H1 (cell line): ENCODE data around the gene RBM5. TPM values are rescaled to one million over a fixed set of nuclear protein-coding genes. Genes with fewer than 3 reads are reported as not detected.

ENCODE experiments used
- CTCF ChIA-PET: fragments of 300-600 bp; sonication (Branson Sonifier 250); formaldehyde crosslinking; loops from one replicate; lab custom pipeline; 2021; ENCODE audit not compliant: partially characterized antibody; lab: Charles Lee
- POLR2A ChIA-PET: fragments of 300-600 bp; sonication (Branson Sonifier 250); formaldehyde crosslinking; loops from one replicate; lab custom pipeline; 2021; ENCODE audit warnings: inconsistent platforms; ENCODE audit not compliant: partially characterized antibody; lab: Charles Lee
- DNase-seq, 2 experiments: peaks; one replicate each; pipeline versions ENCODE4 v3.0.0 to v3.0.0-alpha.2; 2010 to 2022; ENCODE audit warnings: low spot score in 2 of 2, low read depth in 1 of 2, mixed read lengths in 1 of 2
- FAIRE-seq: peaks from 2 replicates; lab custom pipeline; 2011; peaks lifted over from hg19 to GRCh38; lab: Jason Lieb, UNC
- H2AFZ ChIP-seq: 2 replicates; pipeline ENCODE4 v1.8.1; 2012; ENCODE audit warnings: low read length, inconsistent platforms
- H2AK5ac ChIP-seq: 2 replicates; pipeline ENCODE4 v1.6.1; 2013; ENCODE audit warnings: low read depth, low read length
- H2BK120ac ChIP-seq: replicated peaks from 2 replicates; pipeline ENCODE3; 2013; ENCODE audit warnings: low read depth, low read length, inconsistent platforms
- H2BK12ac ChIP-seq: 2 replicates; pipeline ENCODE4 v1.6.1; 2013; ENCODE audit warnings: low read depth, low read length
- H2BK15ac ChIP-seq: 2 replicates; pipeline ENCODE4 v1.6.1; 2013; ENCODE audit warnings: low read length
- H2BK20ac ChIP-seq: 2 replicates; pipeline ENCODE4 v1.6.1; 2013; ENCODE audit warnings: low read length
- H2BK5ac ChIP-seq: 2 replicates; pipeline ENCODE4 v1.6.1; 2013; ENCODE audit warnings: low read depth, low read length
- H3K14ac ChIP-seq: 2 replicates; pipeline ENCODE4 v1.6.1; 2013; ENCODE audit warnings: inconsistent platforms; ENCODE audit not compliant: insufficient read length
- H3K18ac ChIP-seq: 2 replicates; pipeline ENCODE4 v1.6.1; 2013; ENCODE audit warnings: low read length; ENCODE audit errors: extremely low read depth
- H3K23ac ChIP-seq: 2 replicates; pipeline ENCODE4 v1.6.1; 2013; ENCODE audit warnings: inconsistent platforms; ENCODE audit not compliant: insufficient read length
- H3K23me2 ChIP-seq: 2 replicates; pipeline ENCODE4 v1.6.1; 2013; ENCODE audit warnings: low read depth, low read length
- H3K27ac ChIP-seq: 2 replicates; pipeline ENCODE4 v1.6.1; 2011; ENCODE audit warnings: low read depth, low read length, inconsistent platforms
- H3K27me3 ChIP-seq, 4 experiments: replicated peaks in 1 of 4; 1 replicate in 1 of 4; 2 replicates in 3 of 4; pipeline versions ENCODE4 v1.6.1 to v1.8.1; 2011 to 2013; ENCODE audit warnings: low read length in 3 of 4, mild to moderate bottlenecking in 3 of 4, inconsistent platforms in 2 of 4, mixed read lengths in 2 of 4, moderate library complexity in 1 of 4; ENCODE audit not compliant: control insufficient read depth in 3 of 4, insufficient read depth in 3 of 4; ENCODE audit errors: extremely low read depth in 1 of 4
- H3K36me3 ChIP-seq, 4 experiments: 2 replicates each; pipeline versions ENCODE4 v1.6.1 to v1.8.1; 2011 to 2013; ENCODE audit warnings: mild to moderate bottlenecking in 4 of 4, low read length in 3 of 4, moderate library complexity in 2 of 4, control low read depth in 1 of 4, inconsistent platforms in 1 of 4; ENCODE audit not compliant: insufficient read depth in 4 of 4, control insufficient read depth in 2 of 4
- H3K4ac ChIP-seq: replicated peaks from 2 replicates; pipeline ENCODE3; 2013; ENCODE audit warnings: low read length, low read depth, mixed read lengths, inconsistent platforms; ENCODE audit not compliant: insufficient read length
- H3K4me1 ChIP-seq, 4 experiments: replicated peaks in 1 of 4; 1 replicate in 1 of 4; 2 replicates in 3 of 4; pipeline versions ENCODE4 v1.6.1 to v1.8.1; 2011 to 2013; ENCODE audit warnings: low read length in 3 of 4, inconsistent platforms in 2 of 4, mixed read lengths in 1 of 4; ENCODE audit not compliant: insufficient read depth in 4 of 4, control insufficient read depth in 3 of 4
- H3K4me2 ChIP-seq, 2 experiments: 2 replicates each; pipeline versions ENCODE4 v1.6.1 to v1.8.1; 2011 to 2013; ENCODE audit warnings: low read depth in 2 of 2, low read length in 2 of 2, control low read depth in 1 of 2, inconsistent platforms in 1 of 2, mild to moderate bottlenecking in 1 of 2; ENCODE audit not compliant: insufficient read depth in 1 of 2
- H3K4me3 ChIP-seq, 4 experiments: fragments of 200-600, 300-600 bp in 1 of 4; sonication (generic), shearing (Covaris generic), sonication (Bioruptor Twin) in 1 of 4; 2 replicates each; pipeline versions ENCODE4 v1.5.1 to v1.8.1; 2011 to 2016; ENCODE audit warnings: low read length in 4 of 4, low read depth in 3 of 4, control low read depth in 2 of 4, inconsistent platforms in 2 of 4, mild to moderate bottlenecking in 2 of 4, mixed read lengths in 1 of 4, moderate library complexity in 1 of 4; ENCODE audit not compliant: insufficient read depth in 2 of 4; ENCODE audit errors: extremely low read depth in 1 of 4
- H3K56ac ChIP-seq: replicated peaks from 2 replicates; pipeline ENCODE3; 2013; ENCODE audit warnings: low read depth, mild to moderate bottlenecking, mixed read lengths, low read length, inconsistent platforms; ENCODE audit not compliant: insufficient read length
- H3K79me1 ChIP-seq: 2 replicates; pipeline ENCODE4 v1.6.1; 2013; ENCODE audit warnings: low read depth, low read length, control low read depth
- H3K79me2 ChIP-seq, 2 experiments: 2 replicates each; pipeline versions ENCODE4 v1.6.1 to v1.8.1; 2012 to 2013; ENCODE audit warnings: low read length in 2 of 2, mild to moderate bottlenecking in 2 of 2, inconsistent platforms in 1 of 2; ENCODE audit not compliant: insufficient read depth in 2 of 2, control insufficient read depth in 1 of 2
- H3K9ac ChIP-seq, 4 experiments: replicated peaks in 1 of 4; 1 replicate in 1 of 4; 2 replicates in 3 of 4; pipeline versions ENCODE4 v1.6.1 to v1.8.1; 2011 to 2013; ENCODE audit warnings: low read depth in 3 of 4, low read length in 3 of 4, control low read depth in 2 of 4, mild to moderate bottlenecking in 2 of 4, moderate library complexity in 2 of 4, inconsistent platforms in 1 of 4; ENCODE audit errors: extremely low read depth in 1 of 4
- H3K9me3 ChIP-seq, 2 experiments: 2 replicates each; pipeline versions ENCODE4 v1.6.1 to v1.8.1; 2012 to 2013; ENCODE audit warnings: mild to moderate bottlenecking in 2 of 2, moderate library complexity in 2 of 2, control low read depth in 1 of 2, inconsistent platforms in 1 of 2, low read depth in 1 of 2, low read length in 1 of 2, mixed read lengths in 1 of 2; ENCODE audit not compliant: insufficient read depth in 2 of 2
- H4K20me1 ChIP-seq, 2 experiments: replicated peaks in 1 of 2; 2 replicates each; pipeline versions ENCODE3 to v1.8.1; 2011 to 2013; ENCODE audit warnings: inconsistent platforms in 2 of 2, low read length in 2 of 2, mild to moderate bottlenecking in 1 of 2; ENCODE audit not compliant: insufficient read depth in 2 of 2, control insufficient read depth in 1 of 2
- H4K5ac ChIP-seq: 2 replicates; pipeline ENCODE4 v1.6.1; 2013; ENCODE audit warnings: low read length, low read depth, mixed read lengths, inconsistent platforms; ENCODE audit not compliant: insufficient read length
- H4K8ac ChIP-seq: 2 replicates; pipeline ENCODE4 v1.8.0; 2013; ENCODE audit warnings: mild to moderate bottlenecking, moderate library complexity, low read length, inconsistent platforms; ENCODE audit not compliant: insufficient read depth; ENCODE audit errors: extremely low read depth
- H4K91ac ChIP-seq: replicated peaks from 2 replicates; pipeline ENCODE3; 2013; ENCODE audit warnings: low read length, mixed read lengths, inconsistent platforms; ENCODE audit not compliant: insufficient read length
- CEBPB ChIP-seq: IDR thresholded peaks from 2 replicates; pipeline ENCODE4 v1.6.1; 2012; ENCODE audit warnings: low read depth, low read length
- EP300 ChIP-seq, 2 experiments: IDR thresholded peaks; 1 replicate in 1 of 2; 2 replicates in 1 of 2; pipeline ENCODE4 v1.6.1; 2011 to 2012; ENCODE audit warnings: low read depth in 2 of 2, low read length in 2 of 2, mild to moderate bottlenecking in 2 of 2, borderline replicate concordance in 1 of 2, inconsistent platforms in 1 of 2, moderate library complexity in 1 of 2
- EZH2 ChIP-seq: fragments of 200-600 bp; sonication (generic); IDR thresholded peaks from 2 replicates; pipeline ENCODE4 v1.7.1; 2012; ENCODE audit warnings: low read depth, mild to moderate bottlenecking, moderate library complexity, low read length, inconsistent platforms; ENCODE audit not compliant: severe bottlenecking
- KDM4A ChIP-seq: IDR thresholded peaks from one replicate; pipeline ENCODE4 v1.7.1; 2012; ENCODE audit warnings: low read depth, mild to moderate bottlenecking, moderate library complexity, low read length, inconsistent platforms; ENCODE audit not compliant: severe bottlenecking
- NRF1 ChIP-seq: IDR thresholded peaks from 2 replicates; pipeline ENCODE4 v1.6.1; 2011; ENCODE audit warnings: mild to moderate bottlenecking, low read depth, low read length, improper control_type of control experiment
- RXRA ChIP-seq: IDR thresholded peaks from 2 replicates; pipeline ENCODE4 v1.6.1; 2011; ENCODE audit warnings: low read depth, mild to moderate bottlenecking, low read length, moderate library complexity; ENCODE audit not compliant: insufficient read depth
- SIX5 ChIP-seq: IDR thresholded peaks from 2 replicates; pipeline ENCODE4 v1.6.1; 2011; ENCODE audit warnings: mild to moderate bottlenecking, low read depth, low read length
- SUZ12 ChIP-seq: fragments of 200-600 bp; sonication (generic); IDR thresholded peaks from 2 replicates; pipeline ENCODE4 v1.6.1; 2012; ENCODE audit warnings: mild to moderate bottlenecking, inconsistent platforms, low read length, moderate library complexity, mixed read lengths
- WGBS, 2 experiments: shearing (Covaris generic) in 1 of 2; methylation state at CpG; one replicate each; pipeline versions ENCODE4 v1.1.6 to v1.1.7; 2013 to 2015; ENCODE audit warnings: low lambda C conversion rate in 2 of 2, mixed read lengths in 2 of 2, inconsistent platforms in 1 of 2, low coverage in 1 of 2, missing lambda C conversion rate in 1 of 2; ENCODE audit not compliant: insufficient replicate concordance in 2 of 2, insufficient coverage in 1 of 2, insufficient read length in 1 of 2; ENCODE audit errors: extremely low coverage in 1 of 2, missing lambda C conversion rate in 1 of 2; 5-methylcytosine and 5-hydroxymethylcytosine counted together
- polyA plus RNA-seq, 7 experiments: library from polyadenylated mRNA; depleted of rRNA in 3 of 7; stranded (reverse) in 5 of 7; unstranded in 2 of 7; fragments of >200 nt in 5 of 7; fragments of 200-250 nt in 2 of 7; gene quantifications; 1 replicate in 5 of 7; 2 replicates in 1 of 7; 4 replicates in 1 of 7; pipeline versions ENCODE4 v1.2.1 to v1.2.3, GENCODE V29; 2011 to 2013; ENCODE audit warnings: missing spikeins in 2 of 7, mixed read lengths in 2 of 7
- total RNA-seq: library from RNA; stranded (reverse); fragmentation: NEBNext Ultra II Directional; extraction: Animal tissue kit (Norgen Biotek cat#: 25700); gene quantifications from 2 replicates; pipeline ENCODE4 v1.2.1, GENCODE V29; 2021
- TF ChIP-seq, protein P1 (sequence below), 3 experiments: IDR thresholded peaks; 1 replicate in 2 of 3; 2 replicates in 1 of 3; pipeline versions ENCODE4 v1.5.1 to v1.6.1; 2011; ENCODE audit warnings: low read length in 3 of 3, mild to moderate bottlenecking in 3 of 3, inconsistent platforms in 2 of 3, low read depth in 1 of 3, moderate library complexity in 1 of 3; ENCODE audit not compliant: insufficient read depth in 1 of 3; ENCODE audit errors: control extremely low read depth in 1 of 3

The RBM5 gene
- total and polyA plus RNA-seq, 2 of the 8 experiments (the other 6 are each of a cell fraction or from before 2014, with no cell fraction given): 82.7 to 144 TPM

DNA sequence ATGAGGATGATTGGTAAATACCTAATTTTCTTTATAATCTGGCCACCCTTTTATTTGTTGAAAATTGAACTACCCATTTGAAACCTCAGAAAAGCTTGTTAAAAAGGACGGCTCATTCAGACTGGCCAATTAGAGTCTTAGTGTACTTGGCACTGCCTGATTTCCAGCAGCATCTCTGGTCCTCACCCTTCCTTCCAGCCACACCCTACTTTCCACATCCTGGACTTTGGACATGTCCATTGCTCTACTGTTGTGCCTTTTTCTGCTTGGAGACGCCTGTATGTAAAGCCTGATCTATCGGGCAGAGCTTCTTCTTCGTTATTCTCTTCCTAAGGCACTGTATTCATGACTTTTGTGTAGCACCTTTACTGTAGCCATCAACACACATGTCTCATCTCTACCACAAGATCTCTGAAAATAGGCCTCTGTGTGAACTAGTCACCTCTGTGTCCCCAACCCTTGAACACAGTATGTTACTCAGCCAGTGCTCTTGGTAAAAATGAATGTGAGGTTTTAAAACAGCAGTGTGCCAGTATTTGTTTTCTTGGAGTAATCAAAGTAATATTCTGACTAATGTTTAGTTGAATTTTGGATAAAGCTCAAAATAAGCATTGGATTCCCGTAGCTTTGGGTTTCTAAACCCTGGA is 6.8 kb downstream of the RBM5 start:
- H3K4ac ChIP-seq: no peak overlapping the region
- no peak overlapping the region for H3K4me2 ChIP-seq
- no peaks in the 10 kb centered on the region; the same call in 1 of the 2 replicates for H3K23me2 ChIP-seq
- ChIA-PET POLR2A (interaction anchor here (1.0 to 2.6 kb wide), 4 partner anchors 8 to 30 kb away, joined by 3 to 9 read pairs (median 4); no protein-coding TSS in a partner anchor), CTCF (interaction anchor here (1.0 to 2.1 kb wide), 8 partner anchors 10 to 146 kb away, joined by 3 to 8 read pairs (median 3); no protein-coding TSS in a partner anchor)
- H2BK20ac ChIP-seq: no peak overlapping the region
- 88% methylated on average over 5 of the region's 5 CpGs; no CpG with 5 or more reads in 1 of the 2 experiments for WGBS, 2 experiments
- no peaks in the 10 kb centered on the region for H3K9me3 ChIP-seq
- no peak overlapping the region for H2AK5ac ChIP-seq
- no peak overlapping the region for H2BK15ac ChIP-seq
- no peaks in the 10 kb centered on the region for H3K27me3 ChIP-seq
- H3K79me1 ChIP-seq: no peaks in the 10 kb centered on the region; the same call in 1 of the 2 replicates
- no peak overlapping the region for H4K91ac ChIP-seq
- DNase-seq (no peak), FAIRE-seq (no peak)
- H3K23ac ChIP-seq: no peak overlapping the region
- no peak overlapping the region for H2AFZ ChIP-seq
- no peak overlapping the region for H3K56ac ChIP-seq
- no peak overlapping the region for H3K27ac ChIP-seq
- H3K4me1 ChIP-seq: no peaks in the 10 kb centered on the region
- H3K36me3 ChIP-seq: peaks cover 36 to 94% (median 74%) of the 10 kb centered on the region in 4 experiments
- peaks cover 0 to 5% of the 10 kb centered on the region in 2 experiments; a peak in 2 of 4 replicates for H3K79me2 ChIP-seq
- H3K14ac ChIP-seq: no peak overlapping the region
- H3K18ac ChIP-seq: no peak overlapping the region
- H4K20me1 ChIP-seq: peaks cover 0 to 8% of the 10 kb centered on the region in 2 experiments
- no peak overlapping the region for H4K8ac ChIP-seq
- no peak overlapping the region for H4K5ac ChIP-seq
- H2BK12ac ChIP-seq: no peak overlapping the region
- H3K9ac ChIP-seq: no peak overlapping the region
- H3K4me3 ChIP-seq: no peak overlapping the region
- H2BK120ac ChIP-seq: no peak overlapping the region
- no peak overlapping the region for H2BK5ac ChIP-seq
- TF ChIP-seq NRF1 (no peak), KDM4A (no peak), EZH2 (no peak), SUZ12 (no peak), RXRA (no peak), SIX5 (no peak), CEBPB (no peak), EP300 (IDR thresholded peaks at IDR 0.05; ENCODE audit: borderline replicate concordance in 1 of 2, low read depth in 2 of 2, low read length in 2 of 2) (no peak)
- TF ChIP-seq, protein P1, sequence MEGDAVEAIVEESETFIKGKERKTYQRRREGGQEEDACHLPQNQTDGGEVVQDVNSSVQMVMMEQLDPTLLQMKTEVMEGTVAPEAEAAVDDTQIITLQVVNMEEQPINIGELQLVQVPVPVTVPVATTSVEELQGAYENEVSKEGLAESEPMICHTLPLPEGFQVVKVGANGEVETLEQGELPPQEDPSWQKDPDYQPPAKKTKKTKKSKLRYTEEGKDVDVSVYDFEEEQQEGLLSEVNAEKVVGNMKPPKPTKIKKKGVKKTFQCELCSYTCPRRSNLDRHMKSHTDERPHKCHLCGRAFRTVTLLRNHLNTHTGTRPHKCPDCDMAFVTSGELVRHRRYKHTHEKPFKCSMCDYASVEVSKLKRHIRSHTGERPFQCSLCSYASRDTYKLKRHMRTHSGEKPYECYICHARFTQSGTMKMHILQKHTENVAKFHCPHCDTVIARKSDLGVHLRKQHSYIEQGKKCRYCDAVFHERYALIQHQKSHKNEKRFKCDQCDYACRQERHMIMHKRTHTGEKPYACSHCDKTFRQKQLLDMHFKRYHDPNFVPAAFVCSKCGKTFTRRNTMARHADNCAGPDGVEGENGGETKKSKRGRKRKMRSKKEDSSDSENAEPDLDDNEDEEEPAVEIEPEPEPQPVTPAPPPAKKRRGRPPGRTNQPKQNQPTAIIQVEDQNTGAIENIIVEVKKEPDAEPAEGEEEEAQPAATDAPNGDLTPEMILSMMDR (IDR thresholded peaks at IDR 0.05; ENCODE audit: control extremely low read depth in 1 of 3, insufficient read depth in 1 of 3, low read depth in 1 of 3, low read length in 3 of 3): no peak
